SH-SY5Y (cell line): ENCODE data around the gene PAPPA2.

ENCODE experiments used
- GATA2 ChIP-seq: IDR thresholded peaks from 2 replicates; pipeline ENCODE4 v1.6.1; 2011; ENCODE audit warnings: mild to moderate bottlenecking, low read depth, low read length
- GATA3 ChIP-seq: IDR thresholded peaks from 2 replicates; pipeline ENCODE4 v1.6.1; 2011; ENCODE audit warnings: low read depth, mild to moderate bottlenecking, low read length, moderate library complexity

Gene PAPPA2

GRCh38 chr1:176595217-176595616 lies 132.2 kb downstream of the PAPPA2 start:
- TF ChIP-seq GATA3, result no peak
- TF ChIP-seq GATA2, result no peak

DNA sequence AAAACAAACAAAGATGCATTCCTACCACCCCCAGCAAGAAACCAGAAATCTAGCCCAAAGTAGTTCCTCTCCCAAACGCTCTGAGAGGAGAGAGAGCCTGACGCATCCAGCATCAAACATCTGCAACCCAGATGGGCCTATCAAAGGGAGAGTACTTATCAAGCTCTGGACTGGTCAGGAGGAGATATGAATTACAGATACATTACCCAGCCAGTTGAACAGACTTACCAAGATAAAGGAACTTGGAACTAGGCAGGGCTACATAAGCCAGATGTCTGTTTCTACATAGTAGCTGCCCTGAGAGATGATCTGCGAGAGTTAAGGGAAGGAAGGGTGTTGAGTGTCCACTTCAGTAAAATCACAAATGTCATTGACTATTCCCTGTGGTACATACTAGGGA lies 138.4 kb downstream of the PAPPA2 start:
- TF ChIP-seq GATA2 (peak; percentile 97), GATA3 (peak; percentile 98)

- no peak for TF ChIP-seq GATA2
- no peak for TF ChIP-seq GATA3
Observed at GRCh38 chr1:176602388-176603004, 139.5 kb downstream of the PAPPA2 start.

DNA sequence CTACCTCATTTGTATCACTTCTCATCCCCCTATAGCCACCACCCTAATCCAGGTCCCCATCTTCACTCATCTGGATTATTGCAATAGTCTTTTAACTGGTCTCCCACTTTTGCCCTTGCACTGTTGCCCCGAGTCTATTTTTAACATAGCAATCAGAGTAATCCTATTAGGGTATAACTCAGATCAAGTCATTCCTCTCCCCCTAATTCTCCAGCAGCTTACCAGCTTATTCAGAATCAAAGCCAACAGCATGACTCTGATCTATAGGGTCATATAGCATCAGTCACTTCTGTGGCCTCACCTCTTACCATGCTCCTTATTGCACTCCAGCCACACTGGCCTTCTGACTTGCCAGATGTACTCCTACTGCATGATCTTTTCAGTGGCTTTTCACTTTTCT lies 140.7 kb downstream of the PAPPA2 start:
- TF ChIP-seq GATA2, result no peak
- no peak for TF ChIP-seq GATA3

DNA sequence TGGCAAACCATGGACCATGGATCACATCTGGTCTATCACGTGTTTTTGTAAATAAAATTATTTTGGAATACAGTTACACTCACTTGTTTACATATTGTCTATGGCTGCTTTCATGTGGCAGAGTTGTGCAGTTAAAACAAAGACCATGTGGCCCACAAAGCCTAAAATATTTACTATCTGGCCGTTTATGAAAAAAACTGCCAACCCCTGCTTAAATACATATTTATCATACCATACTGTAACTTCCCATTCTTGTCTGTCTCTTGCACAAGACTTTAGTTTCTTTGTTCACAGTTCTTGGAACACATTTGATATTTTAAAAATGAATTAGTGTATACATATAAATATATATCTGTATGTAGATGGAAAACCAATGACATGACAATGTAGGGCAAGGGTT lies 141.5 kb downstream of the PAPPA2 start:
- TF ChIP-seq GATA2 (no peak), GATA3 (no peak)

DNA sequence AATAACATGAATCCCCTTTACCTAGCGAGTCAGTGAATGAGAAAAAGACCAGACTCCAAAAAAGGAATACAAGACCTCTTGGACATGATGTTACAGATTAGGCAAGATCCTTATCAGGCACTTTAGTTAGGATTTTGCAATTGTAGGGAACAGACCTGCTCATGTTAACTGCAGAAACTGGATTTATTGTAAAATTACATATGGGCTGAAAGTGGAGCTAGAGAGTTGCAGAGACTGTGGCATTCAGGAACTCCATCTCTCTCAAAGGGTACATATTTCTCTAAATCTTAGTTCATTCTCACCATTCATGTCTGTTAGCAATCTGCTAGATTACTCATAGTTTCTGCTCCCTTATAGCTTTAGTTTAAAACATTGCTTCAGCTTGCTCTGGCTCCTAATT lies 142.2 kb downstream of the PAPPA2 start:
- TF ChIP-seq GATA3 (peak; percentile 72), GATA2 (peak; percentile 69; the same call in 1 of the 2 replicates)

DNA sequence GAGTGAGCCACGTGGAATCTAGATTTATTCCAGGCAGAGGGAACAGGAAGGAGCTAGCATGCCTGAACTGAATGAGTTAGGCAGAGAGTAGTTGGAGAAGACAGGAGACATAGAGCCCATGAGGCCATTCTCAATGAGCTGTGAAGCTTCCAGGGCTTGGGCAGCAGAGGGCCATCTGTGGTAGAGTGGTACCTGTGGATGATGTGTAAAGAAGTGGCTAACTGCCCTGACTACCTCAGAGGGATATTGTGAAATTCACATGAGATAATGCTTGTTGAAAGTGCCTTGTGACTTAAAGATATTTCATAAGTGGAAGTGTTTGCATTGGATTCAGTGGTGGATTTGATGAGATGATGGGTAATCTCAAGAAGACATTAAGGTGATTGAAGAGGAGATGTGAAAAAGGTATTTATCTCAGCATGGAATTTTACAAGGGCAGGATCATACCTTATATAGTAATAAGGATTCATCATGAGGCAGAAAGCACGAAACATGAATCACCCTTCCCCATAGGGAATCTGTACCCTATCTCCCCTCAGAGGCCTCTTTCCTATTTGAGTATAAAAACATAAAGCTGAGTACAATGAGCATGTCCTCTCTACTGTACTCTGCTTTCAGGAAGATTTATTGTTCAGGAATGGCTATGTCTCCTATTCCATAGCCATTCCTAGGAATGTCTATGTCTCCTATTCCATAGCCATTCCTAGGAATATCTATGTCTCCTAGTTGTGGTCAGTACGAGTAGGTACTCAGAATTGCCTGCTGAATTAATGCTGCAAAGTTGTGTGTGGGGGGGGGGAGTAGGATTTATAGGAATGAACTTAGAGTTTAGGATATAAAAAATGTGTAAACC lies 146.8 kb downstream of the PAPPA2 start:
- TF ChIP-seq GATA3, result no peak
- TF ChIP-seq GATA2, result no peak

DNA sequence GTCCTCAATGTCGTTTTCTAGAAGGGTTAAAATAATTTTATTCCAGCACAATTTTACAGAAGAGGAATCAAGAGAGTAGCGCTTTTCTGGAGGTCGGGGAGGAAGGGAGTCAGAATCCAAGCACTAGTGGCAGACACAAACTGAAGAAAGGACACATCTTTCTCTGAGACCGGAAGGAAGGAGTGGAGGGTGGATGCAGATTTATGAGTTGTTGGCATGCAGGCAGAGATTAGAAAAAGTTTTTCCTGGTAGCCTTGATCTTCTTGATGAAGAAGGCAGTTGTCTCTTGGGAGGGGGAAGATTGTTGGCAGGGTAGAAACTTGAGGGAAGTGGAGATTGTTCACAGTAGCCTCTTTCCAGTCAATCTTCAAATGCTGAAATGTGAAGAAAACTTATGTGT lies 149.8 kb downstream of the PAPPA2 start:
- no peak for TF ChIP-seq GATA2
- no peak for TF ChIP-seq GATA3

DNA sequence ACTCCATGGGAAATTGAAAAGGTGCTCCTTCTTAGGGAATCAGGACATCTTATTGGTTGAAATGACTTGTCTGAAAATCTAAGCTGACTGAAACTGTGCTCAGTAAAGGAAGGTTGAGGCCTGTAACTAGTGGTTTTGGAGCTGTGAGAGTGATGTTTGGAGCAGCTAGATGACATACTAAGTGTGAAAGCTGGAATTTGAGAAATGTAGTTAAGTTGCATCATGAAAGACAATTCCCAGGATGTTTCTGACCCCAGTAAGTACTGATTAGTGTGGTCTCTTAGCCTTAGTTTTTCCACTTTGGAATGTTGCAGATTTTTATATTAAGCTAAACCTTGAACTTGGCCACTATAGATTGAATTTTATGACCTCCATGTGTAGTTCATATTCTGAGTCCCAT lies 154.9 kb downstream of the PAPPA2 start:
- TF ChIP-seq GATA3 (no peak), GATA2 (no peak)

DNA sequence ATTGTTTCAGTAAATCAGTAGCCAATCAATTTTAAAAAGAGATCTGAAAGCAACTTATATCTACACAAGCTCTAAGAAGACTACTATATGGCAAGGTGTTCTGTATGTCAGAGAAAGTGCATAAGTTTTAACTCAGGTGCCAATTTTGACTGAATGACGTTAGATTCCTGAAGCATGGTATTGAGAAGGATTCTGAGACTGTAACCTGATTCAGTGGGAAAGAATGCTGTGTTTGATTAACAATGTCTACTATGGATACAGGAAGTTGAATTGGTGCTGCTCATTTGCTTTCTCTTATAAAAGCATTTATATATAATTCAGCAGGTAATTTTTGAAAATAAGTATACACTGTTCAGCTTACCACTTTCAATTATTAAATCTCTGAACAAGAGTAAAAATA lies 156.3 kb downstream of the PAPPA2 start:
- no peak for TF ChIP-seq GATA2
- TF ChIP-seq GATA3, result no peak

DNA sequence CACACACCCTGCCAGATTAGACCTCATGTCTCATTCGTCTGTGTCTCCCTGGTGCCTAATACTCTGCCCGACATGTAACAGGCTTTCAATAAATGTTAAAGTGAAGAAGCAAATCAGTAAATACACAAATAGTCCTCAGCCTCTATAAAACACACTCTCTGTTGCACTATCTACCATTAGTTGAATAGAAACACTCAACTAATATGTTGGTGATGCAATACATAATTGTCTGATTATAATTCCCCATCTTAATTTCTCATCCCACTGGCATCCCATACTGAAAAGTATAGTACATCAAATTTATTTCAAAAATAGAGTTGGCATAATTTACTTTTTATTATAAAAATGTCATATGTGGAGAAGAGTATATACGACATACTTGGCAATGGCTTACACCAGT lies 162.4 kb downstream of the PAPPA2 start:
- TF ChIP-seq GATA2 (no peak), GATA3 (no peak)

DNA sequence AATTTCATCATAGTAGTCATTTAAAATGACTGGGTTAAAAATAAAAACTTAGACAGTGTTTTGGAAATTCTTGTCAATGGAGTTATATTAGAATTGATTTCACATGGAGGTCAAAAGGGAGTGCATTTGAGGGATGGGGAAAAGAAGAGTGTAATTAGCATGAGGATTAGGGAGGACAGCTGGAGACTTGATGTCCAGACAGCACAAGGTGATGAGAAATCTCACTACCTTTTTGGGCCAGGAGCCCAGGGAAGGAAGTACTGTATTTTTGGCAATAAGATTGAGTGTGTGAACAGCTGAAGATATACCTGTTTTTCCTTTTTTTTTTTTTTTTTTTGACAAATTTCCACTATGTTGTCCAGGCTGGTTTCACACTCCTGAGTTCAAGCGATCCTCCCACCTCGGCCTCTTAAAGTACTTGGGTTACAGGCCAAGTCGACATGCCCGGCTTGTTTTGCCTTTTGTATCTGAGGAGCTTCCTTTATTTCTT lies 163.6 kb downstream of the PAPPA2 start:
- TF ChIP-seq GATA3 (no peak), GATA2 (no peak)

GRCh38 chr1:176628775-176629174 lies 165.8 kb downstream of the PAPPA2 start:
- TF ChIP-seq GATA3 (no peak), GATA2 (no peak)

DNA sequence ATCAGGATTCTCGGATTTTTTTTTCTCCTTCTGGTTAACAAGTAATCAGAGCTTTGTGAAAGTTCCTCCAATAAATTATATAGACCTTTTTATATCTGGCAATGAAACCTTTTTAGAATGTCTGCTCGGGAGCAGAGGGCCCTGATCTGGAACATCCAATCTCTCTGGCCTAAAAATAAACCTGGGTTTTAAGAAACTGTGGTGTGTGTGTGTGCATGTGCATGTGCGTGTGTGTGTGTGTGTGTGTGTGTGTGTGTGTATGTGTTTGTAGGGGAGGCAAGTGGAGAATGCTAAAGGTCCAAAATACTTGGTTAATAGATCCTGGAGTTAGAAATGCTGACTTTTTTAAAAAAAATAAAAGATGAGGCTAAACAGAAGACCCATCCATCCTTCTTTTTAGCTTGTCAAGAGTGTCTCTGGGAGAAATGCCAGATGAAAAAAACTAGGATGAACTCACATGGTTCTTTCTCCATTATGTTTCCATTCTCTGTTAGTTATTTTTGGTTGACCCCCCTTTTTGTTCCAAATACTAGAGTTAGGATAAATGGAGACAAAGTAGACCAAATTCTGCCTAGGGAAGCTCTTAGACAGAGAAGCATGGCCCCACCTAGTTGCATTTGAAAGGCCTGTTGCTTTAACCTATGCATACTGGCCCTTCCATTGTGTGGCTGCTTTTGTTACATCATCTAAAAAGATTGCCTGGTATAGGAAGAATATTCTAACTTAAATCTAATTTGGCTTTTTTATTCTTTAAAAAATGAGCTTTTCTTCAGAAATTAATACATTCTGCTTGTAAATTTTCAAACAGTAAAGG lies 175.9 kb downstream of the PAPPA2 start:
- TF ChIP-seq GATA2 (no peak), GATA3 (no peak)
